Lung (tissue), 12 donors: ENCODE data around the gene MYORG. TPM values are rescaled to one million over a fixed set of nuclear protein-coding genes. Genes with fewer than 3 reads are reported as not detected.

Source experiments
- ATAC-seq: fragments of 200-7000 bp; cut with Tn5 transposase; one replicate; pipeline ENCODE4 v1.9.1; 2020; ENCODE audit warnings: moderate number of reproducible peaks; ENCODE audit not compliant: insufficient read depth, low FRiP score
- DNase-seq, 3 donors: peaks; one replicate each; pipeline ENCODE4 v3.0.0-alpha.2; 2013 to 2017
- H3K27ac ChIP-seq, 2 donors: one replicate each; pipeline ENCODE4 v1.5.1; 2013; ENCODE audit warnings: mild to moderate bottlenecking in 2 of 2, moderate library complexity in 2 of 2, control low read depth in 1 of 2, inconsistent platforms in 1 of 2, low read depth in 1 of 2, low read length in 1 of 2
- H3K27me3 ChIP-seq, 3 donors: one replicate each; pipeline ENCODE4 v1.5.1; 2013; ENCODE audit warnings: low read length in 2 of 3; ENCODE audit not compliant: control insufficient read depth in 3 of 3, insufficient read depth in 3 of 3
- H3K36me3 ChIP-seq, 4 donors: one replicate each; pipeline ENCODE4 v1.5.1; 2013; ENCODE audit warnings: low read length in 4 of 4, mild to moderate bottlenecking in 1 of 4, moderate library complexity in 1 of 4; ENCODE audit not compliant: control insufficient read depth in 4 of 4, insufficient read depth in 4 of 4
- H3K4me1 ChIP-seq, 5 donors: one replicate each; pipeline ENCODE4 v1.5.1; 2013; ENCODE audit warnings: low read length in 5 of 5, mild to moderate bottlenecking in 2 of 5, moderate library complexity in 1 of 5; ENCODE audit not compliant: control insufficient read depth in 5 of 5, insufficient read depth in 5 of 5
- H3K4me3 ChIP-seq: one replicate; pipeline ENCODE4 v1.5.1; 2013; ENCODE audit warnings: mild to moderate bottlenecking, control low read depth, moderate library complexity
- H3K9ac ChIP-seq, 2 donors: one replicate each; pipeline ENCODE4 v1.5.1; 2013; ENCODE audit warnings: low read length in 2 of 2, control low read depth in 1 of 2; ENCODE audit not compliant: insufficient read depth in 1 of 2
- H3K9me3 ChIP-seq, 4 donors: one replicate each; pipeline ENCODE4 v1.5.1; 2013; ENCODE audit warnings: low read length in 3 of 4, mild to moderate bottlenecking in 1 of 4, moderate library complexity in 1 of 4; ENCODE audit not compliant: control insufficient read depth in 4 of 4, insufficient read depth in 3 of 4
- WGBS, 2 donors: extraction: QIAGEN DNeasy Blood & Tissue Kit; methylation state at CpG; one replicate each; pipeline ENCODE4 v1.1.7; 2013; 5-methylcytosine and 5-hydroxymethylcytosine counted together
- polyA plus RNA-seq, 2 donors: library from polyadenylated mRNA; stranded (reverse); fragments of 200-250 nt; gene quantifications; one replicate each; pipeline ENCODE4 v1.2.1, GENCODE V29; 2013
- total RNA-seq, 2 donors: library from RNA; depleted of rRNA in 1 of 2; stranded (reverse); fragments of >200 nt in 1 of 2; gene quantifications; one replicate each; pipeline ENCODE4 v1.2.1, GENCODE V29; 2014 to 2021
- TF ChIP-seq, protein P1 (sequence below): IDR thresholded peaks from 2 replicates; pipeline ENCODE4 v1.5.1; 2012; ENCODE audit warnings: mild to moderate bottlenecking; ENCODE audit errors: control extremely low read depth, extremely low read depth
- donor health status: control.
- donor health status: control.
- donor health status: Bipolar disorder and iron deficiency.
- donor health status: healthy.
- donor health status: DM: yes; HTN: yes; CAD: no.

Gene MYORG
- total and polyA plus RNA-seq, 4 donors = 1.4 to 12.2 (median 4.9) TPM

DNA sequence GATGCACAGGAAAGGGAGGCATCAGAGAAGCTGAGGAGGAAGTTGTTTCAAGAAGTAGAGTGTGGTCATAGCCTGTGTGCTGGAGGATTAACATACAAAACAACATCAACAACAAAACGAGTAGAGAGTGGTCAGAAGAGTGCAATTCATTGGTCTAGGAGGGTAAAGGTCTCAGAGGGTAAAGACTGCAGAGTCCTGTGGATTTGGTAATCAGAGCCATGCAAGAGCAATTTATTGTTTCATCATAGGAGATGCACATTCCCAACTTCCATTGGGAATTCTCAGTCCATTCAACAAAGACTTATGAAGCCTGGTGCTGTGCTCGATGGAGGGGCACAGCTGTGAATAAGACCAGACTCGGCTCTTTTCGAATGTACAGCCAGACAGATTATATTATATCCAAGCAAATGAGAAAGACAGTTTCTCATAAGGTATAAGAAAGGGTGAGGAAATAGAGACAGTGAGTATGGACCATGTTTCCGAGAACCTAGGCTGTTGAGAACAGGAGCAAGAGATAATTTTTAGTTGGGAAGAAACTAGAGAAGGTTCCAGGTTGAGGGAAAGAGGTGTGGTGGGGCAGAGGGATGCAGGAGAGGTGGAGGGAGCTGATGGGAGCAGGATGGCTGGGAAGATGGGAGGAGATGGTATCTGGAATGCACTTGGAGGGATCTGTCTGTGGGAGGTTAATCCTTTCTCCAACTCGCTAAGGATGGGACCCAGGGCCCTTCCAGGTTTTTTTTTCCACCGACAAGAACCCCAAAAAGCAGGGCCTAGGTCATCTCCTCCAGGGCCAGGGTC, 7.9 kb upstream of the MYORG start:
- WGBS, 2 donors = 81 to 82% methylated on average over 7 of the region's 7 CpGs
- TF ChIP-seq, protein P1, sequence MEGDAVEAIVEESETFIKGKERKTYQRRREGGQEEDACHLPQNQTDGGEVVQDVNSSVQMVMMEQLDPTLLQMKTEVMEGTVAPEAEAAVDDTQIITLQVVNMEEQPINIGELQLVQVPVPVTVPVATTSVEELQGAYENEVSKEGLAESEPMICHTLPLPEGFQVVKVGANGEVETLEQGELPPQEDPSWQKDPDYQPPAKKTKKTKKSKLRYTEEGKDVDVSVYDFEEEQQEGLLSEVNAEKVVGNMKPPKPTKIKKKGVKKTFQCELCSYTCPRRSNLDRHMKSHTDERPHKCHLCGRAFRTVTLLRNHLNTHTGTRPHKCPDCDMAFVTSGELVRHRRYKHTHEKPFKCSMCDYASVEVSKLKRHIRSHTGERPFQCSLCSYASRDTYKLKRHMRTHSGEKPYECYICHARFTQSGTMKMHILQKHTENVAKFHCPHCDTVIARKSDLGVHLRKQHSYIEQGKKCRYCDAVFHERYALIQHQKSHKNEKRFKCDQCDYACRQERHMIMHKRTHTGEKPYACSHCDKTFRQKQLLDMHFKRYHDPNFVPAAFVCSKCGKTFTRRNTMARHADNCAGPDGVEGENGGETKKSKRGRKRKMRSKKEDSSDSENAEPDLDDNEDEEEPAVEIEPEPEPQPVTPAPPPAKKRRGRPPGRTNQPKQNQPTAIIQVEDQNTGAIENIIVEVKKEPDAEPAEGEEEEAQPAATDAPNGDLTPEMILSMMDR = no peak

DNA sequence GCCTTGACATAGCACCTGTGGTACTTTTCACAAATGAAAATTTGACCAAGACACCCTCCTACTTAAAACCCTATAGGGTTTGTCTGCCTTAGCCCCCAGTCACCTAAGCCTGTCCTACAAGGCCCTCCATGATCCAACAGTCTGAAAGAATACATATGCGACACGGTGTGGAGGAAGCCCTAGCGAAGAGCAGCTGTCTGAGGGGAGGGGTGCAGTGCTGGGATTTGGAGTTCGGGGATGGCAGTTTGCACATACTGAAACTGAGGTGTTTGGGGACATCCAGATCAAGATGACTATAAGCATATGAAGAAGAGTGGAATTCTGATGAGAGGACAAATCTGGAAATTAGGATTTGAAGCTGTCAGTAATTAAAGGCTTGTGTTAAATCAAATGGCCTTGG, 7.2 kb upstream of the MYORG start:
- ATAC-seq = no peak
- no peak overlapping the region for H3K4me3 ChIP-seq
- no peak overlapping the region for H3K27ac ChIP-seq
- no peak overlapping the region for H3K9ac ChIP-seq
- TF ChIP-seq, protein P1 = no peak
- DNase-seq = no peak
- H3K36me3 ChIP-seq = no peaks in the 10 kb centered on the region
- 88 to 93% methylated on average over 4 of the region's 4 CpGs for WGBS, 2 donors
- no peaks in the 10 kb centered on the region for H3K9me3 ChIP-seq
- peaks cover 0 to 32% (median 16%) of the 10 kb centered on the region in 3 donors for H3K27me3 ChIP-seq
- H3K4me1 ChIP-seq = peaks cover 0 to 19% (median 3%) of the 10 kb centered on the region in 5 donors

More for the DNA sequence above, 7.9 kb upstream of the MYORG start:
- H3K4me3 ChIP-seq = no peak overlapping the region
- H3K4me1 ChIP-seq = peaks cover 0 to 17% (median 3%) of the 10 kb centered on the region in 5 donors
- no peak overlapping the region for H3K27ac ChIP-seq
- ATAC-seq (no peak), DNase-seq (no peak)
- H3K36me3 ChIP-seq = no peaks in the 10 kb centered on the region
- H3K9ac ChIP-seq = no peak overlapping the region
- peaks cover 0 to 26% (median 12%) of the 10 kb centered on the region in 3 donors for H3K27me3 ChIP-seq
- H3K9me3 ChIP-seq = no peaks in the 10 kb centered on the region

DNA sequence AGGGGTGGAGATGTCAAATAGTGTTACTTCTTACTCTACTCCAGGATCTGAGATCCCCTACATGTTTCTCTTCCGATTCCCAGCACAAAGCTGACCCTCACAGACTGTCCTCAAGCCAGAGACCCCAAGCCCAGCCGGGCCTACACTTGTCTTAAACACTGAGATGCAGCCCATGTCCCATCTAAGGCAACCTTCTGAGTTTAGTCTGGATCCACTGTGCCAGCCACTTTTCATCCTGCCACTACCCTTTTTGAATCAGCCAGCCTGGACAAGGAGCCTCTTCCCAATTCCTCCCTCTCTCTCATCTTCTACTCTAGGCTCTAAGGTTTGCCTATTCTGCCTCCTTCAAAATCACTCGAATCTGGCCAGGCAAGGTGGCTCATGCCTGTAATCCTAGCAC, 6.2 kb upstream of the MYORG start:
- no peak overlapping the region for H3K4me3 ChIP-seq
- TF ChIP-seq, protein P1 = no peak
- DNase-seq = no peak
- WGBS, 2 donors = 93 to 97% methylated on average over 3 of the region's 3 CpGs
- peaks cover 0 to 36% (median 23%) of the 10 kb centered on the region in 3 donors for H3K27me3 ChIP-seq
- peaks cover 0 to 19% (median 3%) of the 10 kb centered on the region in 5 donors for H3K4me1 ChIP-seq
- no peak for ATAC-seq
- H3K36me3 ChIP-seq = no peaks in the 10 kb centered on the region
- no peak overlapping the region for H3K9ac ChIP-seq
- H3K9me3 ChIP-seq = no peaks in the 10 kb centered on the region
- H3K27ac ChIP-seq = no peak overlapping the region
